Stimulated activated CD8-positive, alpha-beta memory T cell treated with anti-CD3 and anti-CD28 coated beads, Interleukin-15, amount 100 ng/mL, for 24 hours (primary cell): ENCODE results near the gene LPAR2.
A peak's percentile ranks its signal among the peaks of the same experiment; 100 is the strongest.
"Not testable (repeated sequence)": the region's sequence is repeated elsewhere in the genome, so short reads cannot be mapped to it uniquely, and the experiment has no call there.

Experiments used
- DNase-seq: peaks from one replicate; pipeline ENCODE4 v3.0.0-alpha.2; 2020; ENCODE audit warnings: low read depth

The LPAR2 gene

DNA sequence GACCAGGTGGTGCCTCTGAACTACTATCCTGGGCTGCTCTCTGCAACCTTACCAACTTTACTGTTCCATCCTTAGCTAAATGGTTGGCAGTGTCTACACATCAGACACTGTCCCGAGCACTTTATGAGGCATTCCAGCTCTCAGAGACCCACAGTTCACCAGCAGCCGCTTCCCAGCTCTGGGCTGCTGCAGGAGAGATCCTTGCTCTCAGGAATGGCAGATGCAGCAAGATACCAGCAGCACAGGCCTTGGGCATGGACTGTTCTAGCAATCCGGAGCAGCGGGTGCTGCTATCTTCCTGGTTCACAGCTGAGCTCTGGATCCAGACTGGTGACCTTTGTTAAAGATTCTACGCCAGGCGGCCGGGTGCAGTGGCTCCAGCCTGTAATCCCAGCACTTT lies 3.3 kb upstream of the LPAR2 start:
- no peak for DNase-seq

DNA sequence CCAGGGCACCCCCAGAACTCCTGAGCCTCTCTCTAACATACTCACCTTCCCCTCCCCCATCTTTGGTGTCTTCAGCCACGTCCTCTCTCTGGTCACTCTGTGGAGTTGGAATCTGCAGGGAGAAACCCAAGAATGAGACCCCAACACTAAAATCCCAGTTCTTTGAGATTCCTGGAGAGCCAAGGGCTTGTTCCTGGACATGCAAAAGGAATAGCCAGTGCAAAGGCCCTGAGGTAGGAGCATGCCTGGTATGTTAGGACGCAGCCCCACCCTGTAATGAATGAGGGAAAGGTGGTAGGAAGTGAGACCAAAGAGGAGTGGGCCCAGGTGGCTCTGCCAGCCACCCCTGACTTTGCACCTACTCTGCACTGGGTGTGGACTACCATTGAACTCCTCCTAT lies 2.4 kb upstream of the LPAR2 start:
- no peak for DNase-seq

DNA sequence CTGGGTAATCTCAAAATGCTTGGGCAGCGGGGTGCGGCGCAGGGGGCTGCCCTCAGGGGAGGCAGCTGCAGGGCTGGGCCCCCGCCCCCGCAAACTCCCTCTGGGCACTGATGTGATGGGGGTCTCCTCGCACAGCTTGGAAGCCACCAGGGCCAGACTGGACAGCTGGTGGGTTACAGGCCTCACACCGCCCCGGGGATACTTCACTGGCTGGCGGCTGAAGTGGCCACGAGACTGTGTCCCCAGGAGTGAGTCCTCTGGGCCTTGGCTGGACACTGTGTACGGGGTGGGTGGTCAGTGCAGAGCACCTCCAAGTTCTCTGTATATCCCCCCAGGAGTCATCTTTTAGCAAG lies 2.0 kb upstream of the LPAR2 start:
- DNase-seq = no peak

DNA sequence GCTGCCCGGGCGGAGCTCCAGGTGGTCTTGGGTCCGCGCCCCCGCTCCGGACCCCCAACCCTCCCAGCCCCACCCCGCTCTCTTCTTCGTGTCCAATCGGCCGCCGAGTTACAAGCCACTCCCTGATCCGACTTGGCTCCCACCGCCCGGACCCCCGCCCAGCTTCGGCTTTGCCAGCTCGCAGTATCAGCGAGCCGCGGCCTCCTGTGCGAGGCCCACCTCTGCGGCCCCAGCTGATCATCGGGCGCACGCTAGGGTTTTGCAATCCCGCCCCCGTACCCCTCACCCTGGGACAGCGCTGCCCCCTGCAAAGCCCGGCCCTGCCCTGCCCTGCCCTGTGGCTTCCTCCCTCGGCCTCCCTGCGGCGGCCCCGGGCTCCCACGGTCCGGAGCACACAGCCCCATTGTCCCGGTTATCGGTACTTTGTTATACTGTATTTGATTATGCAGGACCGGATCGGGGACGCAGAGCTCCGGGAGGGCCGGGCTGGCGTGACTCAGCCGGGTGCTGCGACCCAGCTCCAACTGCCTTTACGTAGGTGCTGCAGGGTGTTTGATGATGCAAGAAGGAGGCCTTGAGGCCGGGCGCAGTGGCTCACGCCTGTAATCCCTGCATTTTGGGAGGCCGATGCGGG lies 598 bp upstream of the LPAR2 start:
- no peak for DNase-seq

DNA sequence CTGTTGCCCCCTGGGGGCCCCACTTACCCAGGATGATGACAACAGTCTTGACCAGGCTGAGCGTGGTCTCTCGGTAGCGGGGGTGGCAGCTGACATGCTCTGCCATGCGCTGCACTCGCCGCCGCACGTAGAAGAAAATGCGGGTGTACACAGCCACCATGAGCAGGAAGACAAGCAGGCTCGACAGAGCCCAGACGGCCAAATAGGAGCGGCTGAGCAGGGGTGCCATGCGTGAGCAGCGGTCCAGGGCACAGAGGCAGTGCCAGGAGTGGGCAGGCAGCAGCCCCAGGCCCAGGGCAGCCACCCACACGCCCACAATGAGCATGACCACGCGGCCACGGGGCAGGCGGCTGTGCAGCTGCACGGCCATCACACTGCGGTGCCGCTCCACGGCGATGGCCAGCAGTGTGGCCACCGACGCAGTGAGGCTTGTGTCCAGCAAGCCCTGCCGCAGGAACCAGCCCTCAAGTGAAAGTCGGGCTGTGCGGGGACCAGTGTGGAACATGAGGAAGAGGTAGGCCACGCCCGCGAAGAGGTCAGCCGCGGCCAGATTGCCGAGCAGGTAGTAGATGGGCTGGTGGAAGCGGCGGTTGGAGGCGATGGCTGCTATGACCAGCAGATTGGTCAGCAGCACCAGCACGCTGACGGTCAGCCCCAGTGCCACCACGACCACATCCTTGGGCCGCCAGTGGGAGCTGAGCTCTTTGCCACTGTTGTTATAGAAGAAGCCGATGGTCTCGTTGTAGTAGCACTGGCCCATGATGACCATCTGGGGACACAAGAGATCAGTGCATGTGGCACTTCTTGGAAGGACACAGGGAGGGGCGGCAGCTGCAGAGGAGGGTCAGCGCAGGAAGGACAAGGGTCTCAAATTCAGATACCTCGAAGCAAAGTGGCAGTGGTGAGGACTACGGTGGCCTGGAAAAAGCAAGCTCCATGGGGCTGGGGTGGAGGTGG lies 1.2 kb downstream of the LPAR2 start:
- DNase-seq = no peak

DNA sequence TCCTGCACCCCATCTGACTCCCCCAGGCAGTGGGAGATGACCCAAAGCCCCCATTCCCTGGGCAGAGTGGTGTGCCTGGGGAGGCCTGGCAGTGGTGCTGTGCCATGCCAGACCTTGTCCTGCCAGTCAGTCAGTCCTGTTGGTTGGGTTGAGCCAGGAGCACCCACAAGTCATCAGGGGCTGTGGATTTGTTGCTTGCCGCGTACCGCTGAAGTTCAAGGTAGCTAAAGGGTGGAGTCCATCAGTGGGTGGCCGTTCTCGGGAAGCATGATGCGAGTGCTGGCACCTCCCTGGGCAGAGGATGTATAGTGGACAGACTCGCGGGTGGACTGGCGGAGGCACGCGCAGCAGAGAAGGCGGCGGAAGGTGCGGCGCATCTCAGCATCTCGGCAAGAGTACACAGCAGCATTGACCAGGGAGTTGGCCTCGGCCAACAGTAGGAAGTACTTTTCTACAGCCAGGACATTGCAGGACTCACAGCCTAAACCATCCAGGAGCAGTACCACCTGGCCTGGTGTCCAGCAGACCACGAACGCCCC lies 3.9 kb downstream of the LPAR2 start:
- no peak for DNase-seq

DNA sequence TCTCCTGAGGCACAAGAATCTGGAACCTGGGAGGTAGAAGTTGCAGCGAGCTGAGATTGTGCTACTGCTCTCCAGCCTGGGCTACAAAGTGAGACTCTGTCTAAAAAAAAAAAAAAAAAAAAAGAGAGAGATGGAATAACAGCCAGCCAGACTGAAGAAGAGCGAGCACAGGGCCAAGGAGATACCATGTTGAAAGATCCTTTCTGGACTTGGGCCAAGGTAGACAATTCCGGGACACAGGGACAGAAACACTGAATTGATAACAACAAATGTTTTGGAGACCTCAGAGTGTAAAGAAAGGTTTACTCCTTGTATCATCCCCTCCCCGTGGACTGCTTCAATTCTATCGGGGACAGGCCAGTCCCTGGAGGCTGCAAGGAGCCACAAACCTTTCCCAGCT lies 4.6 kb downstream of the LPAR2 start:
- DNase-seq = no peak

DNA sequence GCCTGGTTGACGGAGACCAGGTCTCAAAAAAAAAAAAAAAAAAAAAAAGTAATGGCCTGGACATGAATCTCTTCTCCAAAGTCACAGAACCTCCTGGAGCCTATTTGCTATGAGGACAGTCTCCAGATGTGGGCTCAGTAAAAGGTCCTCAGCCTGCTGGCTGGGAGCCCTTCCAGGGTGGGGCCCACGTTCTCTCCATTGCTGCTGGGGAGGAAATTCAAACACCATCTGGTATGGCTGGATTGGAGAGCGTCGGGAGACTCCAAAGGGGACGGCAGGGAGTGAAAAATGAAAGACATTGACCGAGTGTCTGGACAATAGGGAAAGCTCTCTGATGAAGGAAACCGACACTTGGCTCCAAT lies 8.2 kb downstream of the LPAR2 start:
- no peak for DNase-seq

DNA sequence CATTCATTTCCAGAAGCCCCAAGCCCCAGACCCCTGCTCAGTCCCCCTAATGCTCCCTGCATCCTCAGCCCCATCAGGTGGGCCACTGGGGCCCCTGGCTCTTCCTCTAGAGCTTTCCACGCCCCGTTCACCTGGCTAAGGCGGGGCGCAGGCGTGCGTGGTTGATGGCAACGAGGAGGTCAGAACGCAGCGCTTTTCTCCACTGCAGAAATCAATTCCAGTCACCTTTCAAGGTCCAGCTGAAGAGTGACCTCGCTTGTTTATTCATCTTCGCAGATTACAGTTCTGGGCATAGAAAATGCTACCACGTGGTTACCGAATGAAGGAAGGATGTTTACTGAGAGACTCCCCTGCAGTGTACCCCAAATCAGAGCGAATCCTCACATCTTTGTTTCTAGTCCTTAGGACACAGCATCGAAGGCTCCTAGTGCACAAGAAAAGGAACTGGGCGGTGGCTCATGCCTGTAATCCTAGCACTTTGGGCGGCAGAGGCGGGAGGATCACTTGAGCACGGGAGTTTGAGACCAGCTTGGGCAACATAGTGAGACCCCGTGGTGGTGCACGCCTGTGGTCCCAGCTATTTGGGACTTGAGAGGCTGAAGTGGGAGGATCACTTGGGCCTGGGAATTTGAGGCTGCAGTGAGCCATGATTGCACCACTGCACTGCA lies 8.7 kb downstream of the LPAR2 start:
- no peak for DNase-seq

DNA sequence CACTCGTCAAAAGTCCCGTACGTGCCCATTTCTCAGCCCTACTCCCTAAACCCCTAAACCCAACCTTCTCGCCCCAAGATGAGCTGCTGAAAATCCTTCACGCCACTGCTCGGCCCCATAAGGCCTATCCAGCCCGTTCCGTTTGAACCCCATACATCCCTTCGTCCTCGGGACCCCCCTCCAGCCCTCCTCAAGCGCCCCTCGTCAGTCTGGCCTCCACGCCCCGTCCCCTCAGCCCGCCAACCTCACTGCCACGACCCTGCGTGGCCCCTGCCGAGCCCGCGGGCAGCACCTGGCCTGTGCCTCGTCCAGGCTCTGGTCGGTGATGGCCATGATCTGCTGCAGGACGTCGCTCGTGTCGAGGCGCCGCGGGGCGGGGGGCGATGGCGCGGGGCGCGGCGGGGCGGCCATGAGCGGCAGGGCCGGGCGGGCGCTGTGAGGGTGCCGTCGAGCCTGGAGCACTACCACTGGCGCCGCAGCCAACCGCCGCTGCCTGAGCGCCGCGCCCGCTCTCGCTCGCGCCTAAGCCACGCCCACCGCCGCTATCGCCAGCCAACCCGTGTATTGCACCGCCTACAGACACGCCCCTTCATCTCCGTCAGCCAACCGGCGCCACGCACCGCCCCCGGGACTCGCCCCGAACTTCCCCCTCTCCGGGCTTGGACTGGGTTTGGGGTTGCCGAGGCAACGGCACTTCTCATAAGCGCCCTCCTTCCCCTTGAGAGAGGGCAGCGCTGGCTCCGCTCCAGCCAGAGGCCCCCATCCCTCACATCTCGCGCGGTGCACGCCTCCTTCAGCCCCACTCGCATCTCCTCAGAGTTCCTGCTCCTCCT lies 9.6 kb downstream of the LPAR2 start, which contains the start of gene PBX4:
Gene PBX4 (minus strand): TSS at position 469 of the 833 bp plus-strand sequence. CDS start 58 bp downstream, at position 411.
- DNase-seq = peak; percentile 92

DNA sequence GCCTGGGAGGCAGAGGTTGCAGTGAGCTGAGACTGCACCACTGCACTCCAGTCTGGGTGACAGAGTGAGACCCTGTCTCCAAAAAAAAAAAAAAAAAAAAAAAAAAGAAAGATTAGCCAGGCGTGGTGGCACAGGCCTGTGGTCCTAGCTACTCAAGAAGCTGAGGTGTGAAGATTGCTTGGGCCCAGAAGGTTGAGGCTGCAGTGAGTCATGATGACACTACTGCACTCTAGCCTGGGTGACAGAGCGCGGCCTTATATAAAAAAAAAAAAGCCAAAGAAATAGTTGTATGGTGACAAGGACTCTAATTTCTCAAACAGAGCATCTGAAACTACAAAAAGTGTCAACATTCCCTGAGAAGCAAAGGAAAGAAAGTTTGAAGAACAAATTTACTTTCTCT lies 12.9 kb downstream of the LPAR2 start:
- DNase-seq = no peak

DNA sequence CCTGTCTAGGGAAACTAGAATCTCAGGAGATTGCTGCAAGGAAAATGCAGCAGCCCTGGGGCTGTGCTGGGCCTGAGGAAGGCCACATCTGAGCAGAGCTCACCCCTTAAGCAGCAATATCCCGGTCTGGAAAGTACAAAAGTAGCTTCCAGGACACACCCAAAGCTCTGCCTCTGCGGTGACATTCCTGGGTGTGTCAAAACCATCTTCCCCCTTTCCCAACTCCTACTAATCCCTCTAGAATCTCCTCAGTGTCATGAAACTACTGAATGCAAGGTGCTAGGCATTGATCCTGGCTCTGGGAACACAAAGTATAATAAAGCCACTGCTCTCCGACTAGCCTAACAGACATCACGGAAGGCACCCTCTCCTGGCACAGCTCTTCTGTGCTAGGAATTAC lies 14.5 kb downstream of the LPAR2 start:
- DNase-seq = no peak

DNA sequence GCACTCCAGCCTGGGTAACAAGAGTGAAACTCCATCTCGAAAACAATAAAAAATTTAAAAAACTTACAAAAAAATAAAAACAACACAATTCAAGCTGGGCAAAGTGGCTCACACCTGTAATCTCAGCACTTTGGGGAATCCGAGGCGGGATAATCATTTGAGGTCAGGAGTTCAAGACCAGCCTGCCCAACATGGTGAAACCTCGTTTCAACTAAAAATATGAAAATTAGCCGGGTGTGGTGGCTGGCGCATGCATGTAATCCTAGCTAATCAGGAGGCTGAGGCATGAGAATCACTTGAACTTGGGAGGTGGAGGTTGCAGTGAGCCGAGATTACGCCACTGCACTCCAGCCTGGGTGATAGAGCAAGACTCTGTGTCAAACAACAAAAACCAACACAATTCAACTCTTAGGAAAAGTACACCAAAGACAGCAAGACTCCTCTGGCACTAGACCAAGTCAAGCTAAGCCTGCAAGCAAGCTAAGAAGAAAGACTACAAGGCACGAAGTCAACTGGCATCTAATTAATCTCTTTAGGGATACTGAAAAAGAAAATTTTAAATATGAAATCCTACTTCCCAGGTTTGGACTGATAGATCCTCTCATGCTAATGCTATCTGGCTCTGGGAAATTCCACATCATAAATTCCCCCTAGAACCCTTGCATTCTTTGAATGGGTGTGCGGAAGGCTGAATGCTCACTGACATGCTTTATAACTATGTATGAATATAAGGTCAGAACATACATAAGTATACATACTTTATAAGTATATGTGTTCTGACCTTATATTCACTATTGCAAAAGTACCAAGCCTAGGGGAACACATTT lies 17.4 kb downstream of the LPAR2 start:
- no peak for DNase-seq

DNA sequence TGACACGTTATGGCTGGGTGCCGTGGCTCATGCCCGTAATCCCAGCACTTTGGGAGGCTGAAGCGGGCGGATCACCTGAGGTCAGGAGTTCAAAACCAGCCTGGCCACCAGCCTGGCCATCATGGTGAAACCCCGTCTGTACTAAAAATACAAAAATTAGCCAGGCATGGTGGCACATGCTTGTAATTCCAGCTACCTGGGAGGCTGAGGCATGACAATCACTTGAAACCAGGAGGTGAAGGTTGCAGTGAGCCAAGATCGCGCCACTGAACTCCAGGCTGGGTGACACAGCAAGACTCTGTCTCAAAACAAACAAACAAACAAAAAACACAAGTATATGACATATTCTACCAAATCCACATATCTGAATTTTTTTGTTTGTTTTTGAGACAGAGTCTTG lies 21.3 kb downstream of the LPAR2 start:
- not testable (repeated sequence) for DNase-seq

DNA sequence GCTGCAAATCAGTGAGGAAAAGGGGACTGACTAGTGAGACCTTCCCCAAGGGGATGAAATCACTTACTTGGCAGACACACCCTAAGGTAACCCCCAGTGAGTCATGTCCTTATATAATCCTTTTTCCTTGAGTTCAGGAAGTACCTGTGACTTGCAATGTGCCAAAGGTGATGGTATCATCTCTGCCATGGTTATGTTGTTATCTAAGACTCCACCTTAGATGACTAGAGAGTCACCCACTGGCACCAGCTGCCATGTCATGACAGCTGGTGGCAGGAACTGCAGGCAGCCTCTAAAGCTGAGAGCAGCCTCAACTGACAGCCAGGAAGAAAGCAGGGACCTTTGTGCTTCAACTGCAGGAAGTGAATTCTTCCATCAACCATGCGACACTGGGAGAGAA lies 22.0 kb downstream of the LPAR2 start:
- no peak for DNase-seq

DNA sequence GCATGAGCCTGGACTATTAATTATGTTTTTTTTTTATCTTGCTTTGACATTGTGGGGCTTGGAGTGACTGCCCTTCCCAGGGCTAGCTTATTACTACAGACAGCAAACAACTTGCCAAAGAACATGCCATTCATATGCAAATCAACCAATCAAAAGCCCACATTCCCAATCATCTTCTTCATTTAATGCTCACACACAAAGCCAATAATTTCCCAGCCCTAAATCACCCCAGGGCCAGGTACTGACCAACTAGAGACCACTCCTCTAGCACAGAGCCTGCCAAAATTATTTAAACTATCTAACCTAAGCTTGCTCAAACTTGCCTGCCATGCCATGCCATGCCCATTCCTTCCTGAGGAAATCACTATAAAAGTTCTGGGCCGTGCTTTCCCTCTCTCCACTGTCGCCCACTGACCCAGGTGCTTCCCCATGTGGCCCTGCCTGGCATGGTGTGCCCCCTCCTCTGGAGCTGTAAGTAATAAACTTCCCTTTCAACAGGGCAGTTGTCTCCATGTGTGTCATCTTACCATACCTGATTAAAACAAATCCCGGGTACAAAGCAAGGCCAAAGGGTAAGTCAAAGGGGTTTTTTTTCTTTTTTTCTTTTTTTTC lies 25.2 kb downstream of the LPAR2 start:
- no peak for DNase-seq

DNA sequence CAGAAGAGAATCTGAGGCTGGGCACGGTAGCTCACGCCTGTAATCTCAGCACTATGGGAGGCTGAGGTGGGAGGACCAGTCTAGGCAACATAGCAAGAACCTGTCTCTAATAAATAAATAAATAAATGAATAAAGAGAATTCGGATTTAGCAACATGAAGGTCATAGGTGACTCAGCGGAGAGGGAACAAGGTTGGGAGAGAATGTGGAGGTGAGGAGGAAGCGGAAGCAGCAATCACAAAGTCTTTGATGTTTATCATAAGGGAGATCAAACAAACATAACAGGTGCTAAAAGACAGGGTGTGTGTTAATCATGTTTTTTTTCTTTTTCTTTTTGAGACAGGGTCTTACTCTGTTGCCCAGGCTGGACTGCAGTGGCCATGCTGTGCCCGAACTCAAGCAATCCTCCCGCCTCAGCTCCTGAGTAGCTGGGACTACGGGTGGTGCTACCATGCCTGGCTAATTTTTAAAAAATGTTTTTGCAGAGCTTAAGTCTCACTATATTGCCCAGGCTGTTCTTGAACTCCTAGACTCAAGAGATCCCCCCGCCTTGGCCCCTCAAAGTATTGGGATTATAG lies 25.8 kb downstream of the LPAR2 start:
- no peak for DNase-seq

DNA sequence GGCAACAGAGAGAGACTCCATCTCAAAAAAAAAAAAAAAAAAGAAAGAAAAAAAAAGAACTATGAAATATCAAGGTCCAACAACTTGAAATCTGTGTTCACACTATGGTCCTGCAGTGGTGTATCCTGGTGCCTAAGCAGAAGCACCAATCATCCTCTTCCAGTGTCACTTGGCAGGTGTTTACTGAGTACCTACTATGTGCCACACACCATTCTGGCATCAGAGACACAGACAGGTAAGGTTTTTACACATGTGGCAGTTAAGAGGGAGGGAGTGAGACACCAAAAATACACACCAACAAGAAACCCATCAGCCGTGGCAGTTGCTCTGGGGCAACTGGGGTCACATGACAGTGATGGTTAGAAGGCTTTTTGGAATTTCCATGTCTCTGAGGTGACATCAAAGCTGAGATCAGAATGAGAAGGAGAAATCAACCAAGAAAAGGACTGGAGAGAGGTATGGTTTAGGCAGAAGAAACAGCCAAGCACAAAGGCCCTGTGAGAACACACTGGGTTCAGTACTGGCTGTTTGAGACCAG lies 27.2 kb downstream of the LPAR2 start:
- DNase-seq = no peak

DNA sequence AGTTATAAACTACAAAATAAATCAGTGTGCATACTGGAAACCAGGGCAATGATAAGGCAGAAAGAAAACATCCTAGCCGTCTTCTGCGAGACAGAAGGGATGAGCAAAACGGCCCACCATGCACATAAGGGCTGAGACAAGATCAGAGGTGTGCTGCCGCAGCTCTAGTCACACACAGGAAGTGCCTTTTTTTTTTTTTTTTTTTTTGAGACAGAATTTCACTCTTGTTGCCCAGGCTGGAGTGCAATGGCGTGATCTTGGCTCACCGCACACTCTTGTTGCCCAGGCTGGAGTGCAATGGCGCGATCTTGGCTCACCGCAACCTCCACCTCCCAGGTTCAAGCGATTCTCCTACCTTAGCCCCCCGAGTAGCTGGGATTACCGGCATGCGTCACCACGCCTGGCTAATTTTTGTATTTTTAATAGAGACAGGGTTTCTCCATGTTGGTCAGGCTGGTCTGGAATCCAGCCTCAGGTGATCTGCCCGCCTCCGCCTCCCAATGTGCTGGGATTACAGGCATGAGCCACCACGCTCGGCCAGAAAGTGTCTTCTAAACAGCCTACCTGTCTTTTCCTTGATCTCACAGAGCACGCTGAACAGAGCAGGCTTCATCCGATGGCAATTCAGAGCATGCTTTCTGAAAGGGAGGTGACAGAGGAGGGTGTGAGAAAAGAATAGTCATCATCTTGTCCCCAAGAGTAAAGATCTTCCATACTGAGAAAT lies 29.1 kb downstream of the LPAR2 start:
- DNase-seq = not testable (repeated sequence)
